Right lobe of liver (tissue), 6 donors: Measurements from ENCODE around the gene MAST2. TPM values are rescaled to one million over a fixed set of nuclear protein-coding genes. Genes with fewer than 3 reads are reported as not detected.
"Not testable (repeated sequence)": the region's sequence is repeated elsewhere in the genome, so short reads cannot be mapped to it uniquely, and the experiment has no call there.

Source experiments
- ATAC-seq, 4 donors: fragments of 200-7000 bp; cut with Tn5 transposase; one replicate each; pipeline ENCODE4 v1.9.1; 2020; ENCODE audit warnings: mild to moderate bottlenecking in 4 of 4, moderate library complexity in 4 of 4
- DNase-seq, 3 donors: peaks; one replicate each; pipeline ENCODE4 v3.0.0-alpha.2; 2020
- H3K27ac ChIP-seq, 3 donors: fragments of 200-600 bp; one replicate each; pipeline ENCODE4 v1.8.0; 2022
- H3K27me3 ChIP-seq, 2 donors: fragments of 200-600 bp; one replicate each; pipeline ENCODE4 v1.8.0; 2022
- H3K36me3 ChIP-seq, 4 donors: fragments of 200-600 bp; sonication (generic) in 1 of 4; one replicate each; pipeline versions ENCODE4 v1.5.1 to v1.8.0; 2017 to 2022; ENCODE audit warnings: control low read depth in 1 of 4
- H3K4me1 ChIP-seq, 4 donors: fragments of 200-600 bp; sonication (generic) in 1 of 4; one replicate each; pipeline versions ENCODE4 v1.5.1 to v1.8.0; 2017 to 2022; ENCODE audit warnings: control low read depth in 1 of 4
- H3K4me3 ChIP-seq, 3 donors: fragments of 200-600 bp; one replicate each; pipeline ENCODE4 v1.8.0; 2022
- H3K9me3 ChIP-seq, 4 donors: fragments of 200-600 bp; sonication (generic) in 1 of 4; one replicate each; pipeline versions ENCODE4 v1.5.1 to v1.8.0; 2017 to 2022; ENCODE audit warnings: control low read depth in 1 of 4
- POLR2A ChIP-seq: fragments of 450-650 bp; IDR thresholded peaks from one replicate; pipeline ENCODE4 v1.6.1; 2017; ENCODE audit warnings: antibody characterized with exemption, mild to moderate bottlenecking
- WGBS: methylation state at CpG from one replicate; pipeline ENCODE4 v1.1.6; 2018; ENCODE audit warnings: low coverage, low lambda C conversion rate; ENCODE audit not compliant: insufficient coverage; ENCODE audit errors: missing lambda C conversion rate; 5-methylcytosine and 5-hydroxymethylcytosine counted together
- intact Hi-C, 2 donors: fragments of 100-400 bp; cut with DNase I; formaldehyde crosslinking; loops; one replicate each; pipeline versions ENCODE4 v1.11.2 to v1.14.1; 2022
- total RNA-seq, 6 experiments: library from RNA; depleted of rRNA in 2 of 6; stranded (reverse); fragments of >200 nt in 2 of 6; fragmentation: NEBNext Ultra II Directional in 3 of 6; extraction: Animal tissue kit (Norgen Biotek cat#: 25700) in 3 of 6; gene quantifications; one replicate each; pipeline versions ENCODE4 v1.1.0 to v1.2.4, GENCODE V29; 2016 to 2023
- TF ChIP-seq, protein P1 (sequence below), 4 donors: fragments of 200-600 bp in 3 of 4; fragments of 450-650 bp in 1 of 4; IDR thresholded peaks; one replicate each; pipeline versions ENCODE4 v1.5.1 to v1.8.0; 2016 to 2022; ENCODE audit warnings: antibody characterized with exemption in 4 of 4, mild to moderate bottlenecking in 2 of 4
- donor health status: DM: no; HTN: yes; CAD: no.
- donor health status: DM: no; HTN: no; CAD: no.
- donor health status: DM: no; HTN: no; CAD: no.
- donor health status: DM: no; HTN: yes; CAD: no.
- donor health status: DM: no; HTN: yes; CAD: no.

MAST2 gene
- total RNA-seq, 6 experiments from 2014 or later = 9.9 to 14.9 (median 12.3) TPM

DNA sequence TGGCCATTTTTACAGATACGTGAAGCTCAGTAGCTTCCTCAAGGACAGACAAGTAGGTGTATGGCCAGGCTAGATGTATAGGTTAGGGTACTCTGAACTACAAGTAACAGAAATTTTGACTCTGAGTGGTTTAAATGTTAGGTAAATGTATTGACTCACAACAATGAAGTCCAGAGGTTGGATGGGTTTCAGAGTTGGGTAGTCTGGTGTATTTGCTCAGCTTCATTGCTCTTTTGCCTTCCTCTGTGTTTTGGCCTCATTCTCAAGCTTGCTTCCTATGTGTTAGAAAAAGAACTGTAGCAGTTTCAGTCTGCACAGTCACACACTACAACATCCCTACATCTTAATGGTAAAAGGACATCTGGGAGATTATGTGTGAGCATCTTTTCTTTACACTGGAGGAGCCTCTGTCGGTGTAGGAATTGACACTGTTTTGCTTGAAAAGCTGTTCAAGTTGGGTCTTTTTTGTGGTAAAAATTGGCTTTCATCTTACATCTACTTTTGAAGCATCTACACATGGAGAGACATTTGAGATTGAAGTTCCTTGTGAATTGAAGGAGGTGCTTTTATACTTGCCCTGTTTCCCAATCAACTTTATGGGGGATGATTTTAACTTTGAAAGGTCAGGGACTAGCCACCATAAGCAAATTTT, 64.4 kb downstream of the MAST2 start:
- peak overlapping the region in 1 of 3 donors; percentile 56 for H3K27ac ChIP-seq
- no peaks in the 10 kb centered on the region for H3K27me3 ChIP-seq
- H3K4me3 ChIP-seq = no peak overlapping the region
- ATAC-seq (peak; percentile 43 to 61 (median 57)), DNase-seq (no peak)
- H3K36me3 ChIP-seq = no peaks in the 10 kb centered on the region
- H3K9me3 ChIP-seq = no peaks in the 10 kb centered on the region
- intact Hi-C loops = no loop called here
- peaks cover 0 to 56% (median 15%) of the 10 kb centered on the region in 4 donors for H3K4me1 ChIP-seq
- WGBS = 65% methylated on average over 2 of the region's 2 CpGs
- TF ChIP-seq, protein P1, sequence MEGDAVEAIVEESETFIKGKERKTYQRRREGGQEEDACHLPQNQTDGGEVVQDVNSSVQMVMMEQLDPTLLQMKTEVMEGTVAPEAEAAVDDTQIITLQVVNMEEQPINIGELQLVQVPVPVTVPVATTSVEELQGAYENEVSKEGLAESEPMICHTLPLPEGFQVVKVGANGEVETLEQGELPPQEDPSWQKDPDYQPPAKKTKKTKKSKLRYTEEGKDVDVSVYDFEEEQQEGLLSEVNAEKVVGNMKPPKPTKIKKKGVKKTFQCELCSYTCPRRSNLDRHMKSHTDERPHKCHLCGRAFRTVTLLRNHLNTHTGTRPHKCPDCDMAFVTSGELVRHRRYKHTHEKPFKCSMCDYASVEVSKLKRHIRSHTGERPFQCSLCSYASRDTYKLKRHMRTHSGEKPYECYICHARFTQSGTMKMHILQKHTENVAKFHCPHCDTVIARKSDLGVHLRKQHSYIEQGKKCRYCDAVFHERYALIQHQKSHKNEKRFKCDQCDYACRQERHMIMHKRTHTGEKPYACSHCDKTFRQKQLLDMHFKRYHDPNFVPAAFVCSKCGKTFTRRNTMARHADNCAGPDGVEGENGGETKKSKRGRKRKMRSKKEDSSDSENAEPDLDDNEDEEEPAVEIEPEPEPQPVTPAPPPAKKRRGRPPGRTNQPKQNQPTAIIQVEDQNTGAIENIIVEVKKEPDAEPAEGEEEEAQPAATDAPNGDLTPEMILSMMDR (IDR thresholded peaks at IDR 0.05) = no peak
- TF ChIP-seq POLR2A = no peak

DNA sequence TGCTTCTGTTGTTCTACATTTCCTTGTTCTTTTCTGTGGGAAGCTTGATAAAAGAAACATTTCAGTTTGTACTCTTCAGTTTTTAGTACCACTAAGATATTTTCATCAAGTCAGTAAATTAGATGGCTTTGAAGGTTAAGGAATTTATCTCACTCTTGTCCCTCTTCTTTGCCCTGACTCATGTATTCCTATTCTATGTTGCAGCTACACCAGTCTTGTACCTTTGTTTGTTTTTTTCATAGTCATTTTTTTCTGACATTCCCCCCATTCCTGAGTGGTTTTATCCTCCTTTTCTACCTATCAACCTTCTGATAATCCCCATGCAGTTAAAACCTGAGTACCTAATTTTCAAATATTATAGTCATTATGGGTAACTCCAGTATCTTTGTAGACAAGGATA, 65.4 kb downstream of the MAST2 start:
- Histone ChIP-seq H3K27me3 (no peaks in the 10 kb centered on the region), H3K4me1 (peaks cover 0 to 56% (median 15%) of the 10 kb centered on the region in 4 donors), H3K27ac (peak overlapping the region in 1 of 3 donors; percentile 98), H3K4me3 (no peak overlapping the region), H3K36me3 (no peaks in the 10 kb centered on the region), H3K9me3 (no peaks in the 10 kb centered on the region)
- TF ChIP-seq POLR2A = no peak
- TF ChIP-seq, protein P1 (IDR thresholded peaks at IDR 0.05) = no peak
- DNase-seq = no peak
- intact Hi-C loops = no loop called here
- no peak for ATAC-seq

DNA sequence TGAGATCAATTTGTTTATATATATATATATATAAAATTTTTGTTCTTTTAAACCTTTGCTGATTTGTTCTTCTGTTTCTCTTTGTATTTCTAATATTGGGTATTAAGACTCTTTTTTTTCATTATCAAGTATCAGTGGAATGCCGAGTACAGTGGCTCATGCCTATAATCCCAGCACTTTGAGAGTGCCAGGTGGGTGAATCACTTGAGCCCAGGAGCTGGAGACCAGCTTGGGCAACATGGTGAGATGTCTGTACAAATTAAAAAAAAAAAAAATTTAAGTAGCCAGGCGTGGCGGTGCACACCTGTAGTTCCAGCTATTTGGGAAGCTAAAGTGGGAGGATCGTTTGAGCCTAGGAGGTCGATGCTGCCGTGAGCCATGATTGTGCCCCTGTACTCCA, 67.1 kb downstream of the MAST2 start:
- H3K27me3 ChIP-seq = no peaks in the 10 kb centered on the region
- 97% methylated on average over 6 of the region's 6 CpGs for WGBS
- no peaks in the 10 kb centered on the region for H3K9me3 ChIP-seq
- DNase-seq (no peak), ATAC-seq (no peak)
- intact Hi-C loops = no loop called here
- H3K36me3 ChIP-seq = no peaks in the 10 kb centered on the region
- TF ChIP-seq POLR2A = no peak
- TF ChIP-seq, protein P1 (IDR thresholded peaks at IDR 0.05) = no peak
- peaks cover 0 to 56% (median 15%) of the 10 kb centered on the region in 4 donors for H3K4me1 ChIP-seq
- no peak overlapping the region for H3K4me3 ChIP-seq
- H3K27ac ChIP-seq = peak overlapping the region in 2 of 3 donors; percentile 89 to 98

DNA sequence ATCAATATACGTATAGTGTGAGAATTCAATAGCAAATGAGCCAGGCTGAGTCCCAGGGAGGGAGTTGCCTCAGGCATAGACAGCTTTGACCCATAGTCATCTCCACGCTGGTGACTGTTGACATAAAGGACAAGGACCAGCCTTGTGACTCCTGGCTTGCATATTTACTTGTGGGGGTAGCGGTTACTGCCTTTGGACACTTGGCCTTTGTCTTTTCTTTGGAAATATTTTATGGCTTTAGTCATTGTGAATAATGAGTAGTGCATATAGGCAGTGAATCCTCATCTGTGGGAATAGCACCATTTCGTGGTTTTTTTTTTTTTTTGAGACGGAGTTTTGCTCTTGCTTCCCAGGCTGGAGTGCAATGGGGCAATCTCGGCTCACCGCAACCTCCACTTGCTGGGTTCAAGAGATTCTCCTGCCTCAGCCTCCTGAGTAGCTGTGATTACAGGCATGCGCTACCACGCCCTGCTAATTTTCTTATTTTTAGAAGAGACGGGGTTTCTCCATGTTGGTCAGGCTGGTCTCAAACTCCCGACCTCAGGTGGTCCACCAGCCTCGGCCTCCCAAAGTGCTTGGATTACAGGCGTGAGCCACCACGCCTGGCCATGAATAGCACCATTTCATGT, 68.9 kb downstream of the MAST2 start:
- peak overlapping the region; percentile 72 to 98 (median 89) for H3K27ac ChIP-seq
- H3K27me3 ChIP-seq, H3K9me3 ChIP-seq, H3K36me3 ChIP-seq, intact Hi-C loops: not testable (repeated sequence)
- peak overlapping the region in 1 of 3 donors; percentile 9 for H3K4me3 ChIP-seq
- DNase-seq (peak; percentile 33 to 73 (median 66)), ATAC-seq (peak; percentile 84 to 93 (median 91))
- peaks cover 0 to 53% (median 13%) of the 10 kb centered on the region in 4 donors for H3K4me1 ChIP-seq
- WGBS = 41% methylated on average over 8 of the region's 14 CpGs

DNA sequence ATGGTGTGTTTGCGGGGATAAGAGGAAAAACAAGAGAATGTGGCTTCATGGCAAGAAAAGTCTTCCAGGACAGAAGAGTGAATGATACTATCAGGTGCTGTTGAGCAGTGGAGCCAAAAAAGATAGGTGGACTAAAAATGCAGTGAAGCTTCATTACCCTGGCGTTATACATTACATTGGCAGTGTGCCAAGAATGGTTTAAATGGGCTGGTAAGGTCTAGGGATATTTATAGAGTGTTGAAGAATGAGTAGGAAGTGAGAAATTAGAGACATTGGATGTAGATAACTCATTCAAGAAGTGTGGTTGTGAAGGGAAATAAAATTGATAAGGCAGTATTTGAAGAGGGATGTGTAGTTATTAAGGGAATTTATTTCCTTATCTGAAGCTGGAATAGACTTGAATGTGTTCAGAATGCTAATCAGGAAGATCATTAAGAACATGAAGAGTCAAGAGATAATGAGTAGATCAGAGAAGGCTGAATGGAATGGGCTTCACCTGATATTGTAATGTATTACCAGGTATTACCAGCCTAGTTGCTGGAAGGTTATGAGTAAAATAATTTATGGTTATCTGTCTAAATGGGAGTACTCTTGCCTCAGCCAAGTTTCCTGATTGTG, 72.7 kb downstream of the MAST2 start:
- Histone ChIP-seq H3K4me3 (no peak overlapping the region), H3K27me3 (no peaks in the 10 kb centered on the region), H3K36me3 (no peaks in the 10 kb centered on the region), H3K27ac (peak overlapping the region in 1 of 3 donors; percentile 3), H3K4me1 (peaks cover 0 to 23% (median 6%) of the 10 kb centered on the region in 4 donors), H3K9me3 (no peaks in the 10 kb centered on the region)
- no peak for TF ChIP-seq POLR2A
- TF ChIP-seq, protein P1 (IDR thresholded peaks at IDR 0.05) = no peak
- DNase-seq (no peak), ATAC-seq (no peak)
- WGBS = 66% methylated on average over 2 of the region's 2 CpGs
- intact Hi-C loops = no loop called here
